Measurements from ENCODE around the gene PIK3CD.
"Not testable (repeated sequence)": the region's sequence is repeated elsewhere in the genome, so short reads cannot be mapped to it uniquely, and the experiment has no call there.

The PIK3CD gene

DNA sequence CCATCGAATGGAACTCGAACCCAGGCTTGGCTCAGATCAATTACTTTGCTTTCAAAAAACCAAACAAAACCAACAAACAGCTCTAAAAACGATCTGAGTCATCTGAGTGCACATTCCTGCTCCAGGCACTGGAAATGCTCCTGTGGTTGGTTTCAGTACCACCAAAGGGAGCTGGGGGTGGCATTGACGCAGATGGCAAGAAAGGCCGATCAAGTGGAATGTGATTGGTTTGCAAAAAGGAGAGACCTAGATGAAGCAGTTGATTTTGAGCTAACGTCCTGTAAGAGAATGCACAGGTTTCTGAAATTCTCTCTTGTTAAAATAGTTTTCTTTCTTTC, 39.5 kb downstream of the PIK3CD start:
- no peak for DNase-seq

DNA sequence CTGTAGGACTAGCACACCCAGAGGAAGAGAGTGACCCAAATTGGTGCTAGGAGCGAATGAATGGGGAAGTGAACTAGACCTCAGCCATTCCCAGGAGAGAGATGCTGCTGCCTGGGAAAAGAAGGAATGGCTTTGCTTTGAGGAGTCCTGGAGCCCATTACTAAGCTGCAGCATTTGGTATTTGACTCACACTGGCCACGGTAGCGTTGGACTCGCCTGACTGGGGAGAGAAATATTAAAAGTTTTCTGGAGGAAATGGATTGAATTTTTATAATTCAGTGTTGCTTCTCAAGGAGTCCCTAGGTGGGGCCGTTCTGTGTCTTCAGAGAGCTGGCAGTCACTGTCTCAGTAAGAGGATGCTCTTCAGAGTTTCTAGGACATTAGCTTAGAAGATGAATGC, 40.2 kb downstream of the PIK3CD start:
- no peak for DNase-seq

DNA sequence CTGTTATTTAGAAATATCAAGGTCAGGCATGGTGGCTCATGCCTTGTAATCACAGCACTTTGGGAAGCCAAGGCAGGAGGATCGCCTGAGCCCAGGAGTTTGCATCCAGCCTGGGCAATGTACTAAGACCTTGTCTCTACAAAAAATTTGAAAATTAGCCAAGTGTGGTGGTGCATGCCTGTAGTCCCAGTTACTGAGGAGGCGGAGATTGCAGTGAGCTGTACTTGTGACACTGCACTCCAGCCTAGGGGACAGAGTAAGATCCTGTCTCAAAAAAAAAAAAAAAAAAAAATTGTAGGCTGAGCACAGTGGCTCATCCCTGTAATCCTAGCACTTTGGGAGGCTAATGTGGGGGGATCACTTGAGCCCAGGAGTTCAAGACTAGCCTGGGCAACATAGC, 45.3 kb downstream of the PIK3CD start:
- no peak for DNase-seq

DNA sequence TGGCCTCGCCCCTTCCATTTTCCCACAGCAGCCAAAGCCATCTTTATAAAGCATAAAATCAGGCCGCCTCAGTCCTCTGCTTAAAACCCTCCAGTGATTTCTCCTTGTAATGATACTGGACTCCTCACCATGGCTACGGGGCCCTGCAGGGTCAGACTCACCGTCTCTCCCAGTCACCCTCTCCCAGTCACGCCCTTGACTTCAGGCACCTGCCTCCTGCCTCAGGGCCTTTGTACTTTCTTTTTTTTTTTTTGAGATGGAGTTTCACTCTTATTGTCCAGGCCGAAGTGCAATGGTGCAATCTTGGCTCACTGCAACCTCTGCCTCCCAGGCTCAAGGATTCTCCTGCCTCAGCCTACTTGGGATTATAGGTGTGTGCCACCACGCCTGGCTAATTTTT, 47.8 kb downstream of the PIK3CD start:
- no peak for DNase-seq

DNA sequence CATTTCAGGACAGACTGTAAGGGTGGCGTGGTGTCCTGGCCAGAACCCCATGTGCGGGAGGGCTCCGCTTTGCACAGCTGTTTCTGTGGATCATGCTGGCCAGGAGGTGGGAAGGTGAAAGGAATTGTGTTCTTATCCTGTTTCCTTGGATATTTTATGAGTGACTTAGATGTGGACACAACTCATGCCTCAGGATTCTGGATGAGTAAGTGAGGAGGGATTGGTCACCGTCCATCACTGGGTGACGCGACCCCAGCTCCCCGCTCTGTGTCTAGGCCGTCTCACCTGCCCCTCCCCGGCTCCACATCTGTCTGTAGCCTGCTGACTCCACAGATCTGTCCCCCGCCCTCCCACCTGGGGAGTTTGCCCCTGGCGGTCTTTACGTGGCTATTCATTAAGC, 48.8 kb downstream of the PIK3CD start:
- peak; percentile 92 for DNase-seq

DNA sequence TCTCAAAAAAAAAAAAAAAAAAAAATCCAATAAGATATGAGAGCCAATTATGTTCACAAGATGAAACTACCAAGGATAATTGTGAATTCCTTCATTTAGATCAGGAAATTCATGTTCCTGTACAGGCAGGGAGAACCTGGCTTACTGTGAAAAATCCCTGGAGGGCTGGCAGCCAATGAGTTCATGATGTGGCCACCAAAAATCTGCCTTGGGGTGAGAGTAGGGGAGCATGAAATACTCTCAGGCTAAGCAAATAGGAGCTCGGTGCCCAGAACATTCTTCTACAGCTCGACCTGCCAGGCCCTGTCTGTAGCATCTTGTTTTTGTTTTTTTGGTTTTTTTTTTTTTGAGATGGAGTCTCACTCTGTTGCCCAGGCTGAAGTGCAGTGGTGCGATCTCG, 50.1 kb downstream of the PIK3CD start:
- DNase-seq = no peak

DNA sequence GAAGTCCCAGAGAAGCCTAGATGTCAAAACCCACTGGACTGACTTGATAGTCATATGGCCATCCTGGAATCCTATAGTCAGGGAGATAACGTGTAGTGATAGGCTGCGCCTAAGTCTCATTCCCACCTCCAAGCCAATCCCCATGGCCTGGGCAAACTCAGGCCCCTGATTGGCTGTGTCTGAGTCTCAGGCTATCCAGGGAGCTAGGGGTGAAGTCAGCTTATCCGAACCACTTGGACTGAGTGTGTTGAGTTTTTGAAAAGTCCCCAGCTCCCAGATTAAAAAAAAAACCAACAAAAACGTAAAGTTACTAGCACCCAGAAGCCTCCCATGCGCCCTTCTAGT, 51.6 kb downstream of the PIK3CD start:
- DNase-seq = no peak

DNA sequence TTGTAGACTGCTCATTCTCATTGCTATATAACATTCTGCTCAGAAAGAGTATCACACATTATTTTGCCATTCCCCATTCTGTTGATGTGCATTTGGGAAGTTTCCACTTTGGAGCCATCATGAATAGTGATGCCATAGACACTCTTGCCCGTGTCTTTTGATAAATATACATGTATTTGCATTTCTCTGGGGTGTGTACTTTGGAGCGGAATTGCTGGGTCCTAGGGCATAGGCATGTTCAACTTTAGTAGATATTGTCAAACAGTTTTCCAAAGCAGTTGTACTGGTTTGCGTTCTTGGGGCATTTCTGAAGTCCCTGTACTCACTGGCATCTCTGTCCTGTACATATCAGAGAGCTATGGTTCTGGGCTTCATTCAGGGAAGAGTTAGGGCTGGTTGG, 52.1 kb downstream of the PIK3CD start:
- DNase-seq = no peak

DNA sequence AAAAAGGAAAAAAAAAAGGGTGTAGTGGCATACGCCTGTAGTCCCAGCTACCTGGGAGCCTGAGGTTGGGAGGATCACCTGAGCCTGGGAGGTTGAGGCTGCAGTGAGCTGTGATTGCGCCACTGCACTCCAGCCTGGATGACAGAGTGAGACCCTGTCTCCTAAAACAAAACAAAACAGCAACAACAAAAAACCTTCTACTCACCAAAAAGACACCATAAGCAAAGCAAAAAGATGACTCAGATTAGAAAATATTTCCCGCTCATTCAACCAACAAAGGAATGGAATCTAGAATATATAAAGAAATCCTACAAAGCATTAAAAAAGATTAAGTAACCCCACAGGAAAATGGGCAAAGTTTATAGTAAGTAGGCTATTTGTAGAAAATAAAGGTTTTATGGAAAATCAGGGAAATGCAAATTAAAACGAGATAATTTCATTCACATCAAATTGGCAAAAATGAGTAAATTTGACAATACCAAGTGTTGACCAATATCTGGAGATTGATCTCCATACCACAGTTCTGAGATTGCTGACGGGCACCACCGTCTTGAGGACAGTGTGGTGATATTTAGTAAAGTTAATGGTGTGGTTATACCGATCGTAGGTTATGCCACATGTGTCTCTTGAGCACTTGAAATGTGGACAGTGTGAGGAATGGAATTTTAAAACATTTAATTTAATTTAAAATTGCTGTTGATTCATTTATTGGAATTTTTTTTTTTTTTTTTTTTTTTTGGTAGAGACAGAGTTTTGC, 54.0 kb downstream of the PIK3CD start:
- peak; percentile 43 for DNase-seq

DNA sequence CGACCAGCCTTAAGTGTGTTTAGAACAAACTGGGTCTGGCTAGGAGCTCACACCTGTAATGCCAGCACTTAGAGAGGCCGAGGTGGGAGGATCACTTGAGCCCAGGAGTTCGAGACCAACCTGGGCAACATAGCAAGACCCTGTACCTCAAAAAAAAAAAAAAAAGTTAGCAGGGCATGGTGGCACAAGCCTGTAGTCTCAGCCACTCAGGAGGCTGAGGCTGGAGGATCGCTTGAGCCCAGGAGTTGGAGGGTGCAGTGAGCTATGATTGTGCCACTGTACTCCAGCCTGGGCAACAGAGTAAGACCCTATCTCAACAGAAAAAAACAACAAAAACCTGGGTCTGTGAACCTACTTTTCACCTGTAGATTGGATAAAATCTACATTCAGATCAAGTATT, 54.6 kb downstream of the PIK3CD start:
- DNase-seq = no peak

DNA sequence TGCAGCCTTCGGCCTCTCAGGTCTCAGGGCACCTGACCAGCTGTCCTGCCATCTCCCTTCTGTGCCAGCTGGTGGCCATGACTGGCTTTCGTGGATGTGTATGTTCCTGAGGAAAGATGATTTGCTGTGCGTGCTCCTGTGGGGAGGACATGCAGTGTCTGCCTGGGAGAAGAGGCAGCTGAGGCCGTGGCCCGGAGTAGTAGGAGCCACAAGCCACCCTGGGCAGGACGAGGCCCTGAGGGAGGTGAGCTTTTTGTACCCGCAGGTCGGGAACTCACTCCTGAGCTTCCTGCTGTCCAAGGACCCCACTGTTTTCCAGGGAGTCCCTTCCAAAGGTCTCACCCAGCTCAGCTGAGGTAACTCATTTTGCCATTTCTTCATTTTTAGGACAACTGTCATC, 58.5 kb downstream of the PIK3CD start:
- DNase-seq = no peak

DNA sequence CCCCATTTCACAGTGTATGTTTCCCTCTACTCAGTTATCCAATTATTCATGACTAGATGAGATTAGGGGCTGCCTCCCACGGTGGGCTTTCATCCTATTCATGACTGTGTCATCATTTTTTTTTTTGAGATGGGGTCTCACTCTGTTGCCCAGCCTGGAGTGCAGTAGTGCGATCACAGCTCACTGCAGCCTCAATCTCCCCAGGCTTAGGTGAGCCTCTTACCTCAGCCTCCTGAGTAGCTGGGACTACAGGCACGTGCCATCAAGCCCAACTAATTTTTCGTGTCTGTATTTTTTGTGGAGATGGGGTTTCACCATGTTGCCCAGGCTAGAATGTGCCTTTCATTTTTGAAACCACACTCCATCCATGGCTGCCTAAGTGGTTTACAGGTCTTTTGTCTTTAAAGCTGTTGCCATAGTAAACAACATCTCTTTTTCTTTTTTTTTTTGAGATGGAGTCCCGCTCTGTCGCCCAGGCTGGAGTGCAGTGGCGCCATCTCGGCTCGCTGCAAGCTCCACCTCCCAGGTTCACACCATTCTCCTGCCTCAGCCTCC, 60.0 kb downstream of the PIK3CD start:
- no peak for DNase-seq

DNA sequence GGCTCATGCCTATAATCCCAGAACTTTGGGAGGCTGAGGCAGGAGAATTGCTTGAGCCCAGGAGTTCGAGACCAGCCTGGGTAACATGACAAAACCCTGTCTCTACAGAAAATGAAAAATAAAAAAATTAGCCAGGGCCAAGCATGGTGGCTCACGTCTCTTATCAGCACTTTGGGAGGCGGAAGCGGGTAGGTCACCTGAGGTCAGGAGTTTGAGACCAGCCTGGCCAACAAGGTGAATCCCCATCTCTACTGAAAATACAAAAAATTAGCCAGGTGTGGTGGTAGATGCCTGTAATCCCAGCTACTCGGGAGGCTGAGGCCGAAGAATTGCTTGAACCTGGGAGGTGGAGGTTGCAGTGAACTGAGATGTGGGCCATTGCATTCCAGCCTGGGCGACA, 61.2 kb downstream of the PIK3CD start:
- DNase-seq = not testable (repeated sequence)

DNA sequence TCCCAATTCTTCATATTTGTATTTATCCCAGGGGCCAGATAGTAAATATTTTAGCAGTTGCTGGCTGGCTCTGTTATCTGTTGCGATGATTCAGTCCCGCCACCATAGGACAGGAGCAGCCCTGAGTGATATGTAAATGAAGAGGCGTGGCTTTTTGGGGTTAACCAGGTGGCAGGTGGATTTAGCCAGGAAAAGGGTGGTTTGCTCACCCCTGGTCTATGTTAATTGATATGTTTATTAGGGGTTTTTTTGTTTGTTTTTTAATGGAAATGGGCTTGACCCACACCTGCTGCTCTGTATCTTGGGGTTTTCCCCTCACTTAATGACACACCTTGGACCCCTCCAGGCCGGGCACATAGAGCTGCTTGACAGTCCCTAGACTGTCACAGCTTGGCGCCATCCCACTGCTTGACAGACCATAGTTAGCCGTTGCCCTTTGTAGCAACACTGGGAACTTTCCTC, 62.8 kb downstream of the PIK3CD start:
- no peak for DNase-seq

DNA sequence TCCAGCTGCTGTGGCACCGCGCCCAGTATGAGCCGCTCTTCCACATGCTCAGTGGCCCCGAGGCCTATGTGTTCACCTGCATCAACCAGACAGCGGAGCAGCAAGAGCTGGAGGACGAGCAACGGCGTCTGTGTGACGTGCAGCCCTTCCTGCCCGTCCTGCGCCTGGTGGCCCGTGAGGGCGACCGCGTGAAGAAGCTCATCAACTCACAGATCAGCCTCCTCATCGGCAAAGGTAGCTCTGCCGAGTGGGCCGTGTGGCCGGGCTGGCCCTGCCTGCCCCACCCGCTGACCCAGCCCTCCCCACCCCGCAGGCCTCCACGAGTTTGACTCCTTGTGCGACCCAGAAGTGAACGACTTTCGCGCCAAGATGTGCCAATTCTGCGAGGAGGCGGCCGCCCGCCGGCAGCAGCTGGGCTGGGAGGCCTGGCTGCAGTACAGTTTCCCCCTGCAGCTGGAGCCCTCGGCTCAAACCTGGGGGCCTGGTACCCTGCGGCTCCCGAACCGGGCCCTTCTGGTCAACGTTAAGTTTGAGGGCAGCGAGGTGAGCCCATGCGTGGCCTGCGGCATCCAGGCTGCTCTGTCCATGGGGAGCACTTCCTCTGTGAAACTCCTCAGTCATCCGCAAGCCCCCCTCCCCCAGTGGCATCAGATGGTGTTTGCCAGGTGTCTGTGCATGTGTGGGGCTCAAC, 64.2 kb downstream of the PIK3CD start:
- no peak for DNase-seq

DNA sequence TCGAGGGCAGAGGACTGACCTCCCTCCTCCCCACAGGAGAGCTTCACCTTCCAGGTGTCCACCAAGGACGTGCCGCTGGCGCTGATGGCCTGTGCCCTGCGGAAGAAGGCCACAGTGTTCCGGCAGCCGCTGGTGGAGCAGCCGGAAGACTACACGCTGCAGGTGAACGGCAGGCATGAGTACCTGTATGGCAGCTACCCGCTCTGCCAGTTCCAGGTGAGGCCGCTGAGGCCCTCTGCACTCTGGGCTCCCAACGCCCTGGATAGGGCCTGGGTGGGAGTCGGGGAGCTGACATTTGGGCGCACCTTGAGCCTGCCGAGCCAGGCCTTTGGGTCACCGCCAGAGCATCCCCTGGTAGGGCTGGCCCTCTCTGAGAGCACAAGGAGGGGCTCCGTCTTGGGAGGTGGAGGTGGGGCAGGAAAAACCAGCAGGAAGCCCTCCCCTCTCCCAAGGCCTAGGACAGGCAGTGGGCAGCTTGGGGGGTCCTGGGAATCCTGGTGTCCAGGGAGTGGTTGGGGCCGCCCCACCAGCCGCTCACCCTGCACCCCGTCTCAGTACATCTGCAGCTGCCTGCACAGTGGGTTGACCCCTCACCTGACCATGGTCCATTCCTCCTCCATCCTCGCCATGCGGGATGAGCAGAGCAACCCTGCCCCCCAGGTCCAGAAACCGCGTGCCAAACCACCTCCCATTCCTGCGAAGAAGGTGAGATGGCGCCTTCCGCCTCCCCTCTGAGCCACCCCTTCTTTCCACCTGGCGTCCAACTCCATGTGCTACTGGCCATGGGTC, 65.1 kb downstream of the PIK3CD start:
- DNase-seq = no peak

DNA sequence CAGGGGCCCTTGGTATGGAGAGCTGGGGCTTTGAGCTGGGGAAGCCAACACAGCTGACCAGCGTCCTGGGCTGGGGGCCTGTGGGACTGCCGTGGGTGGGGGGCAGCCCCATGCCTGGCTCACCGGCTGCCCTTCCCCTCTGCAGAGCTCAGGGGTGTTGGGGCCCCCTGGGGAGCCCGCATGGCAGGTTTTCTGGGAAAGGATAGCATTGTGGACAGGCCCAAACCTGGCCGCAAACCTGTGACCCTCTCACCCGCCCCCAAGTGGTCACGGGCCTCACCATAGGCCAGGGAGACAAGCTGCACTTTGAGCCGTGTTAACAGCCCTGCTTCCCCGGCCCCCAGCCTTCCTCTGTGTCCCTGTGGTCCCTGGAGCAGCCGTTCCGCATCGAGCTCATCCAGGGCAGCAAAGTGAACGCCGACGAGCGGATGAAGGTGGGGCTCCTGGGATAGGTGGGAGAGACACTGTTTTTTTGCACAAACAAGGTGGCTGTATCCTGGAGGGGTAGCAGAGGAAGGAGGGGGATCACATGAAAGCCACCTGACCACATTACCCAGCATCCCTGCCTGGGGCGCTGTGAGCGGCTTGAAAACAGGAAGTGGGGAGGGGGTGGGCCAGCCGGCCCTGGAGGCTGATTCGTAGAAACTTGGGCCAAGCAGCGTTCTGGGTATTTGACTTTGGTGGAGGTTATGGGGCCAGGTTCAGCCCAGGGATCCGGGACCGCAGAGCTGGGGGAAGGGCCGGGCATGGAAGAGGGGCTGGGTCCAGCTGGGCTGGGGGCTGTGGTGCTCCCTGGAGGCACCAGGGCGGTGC, 65.9 kb downstream of the PIK3CD start:
- DNase-seq = no peak

DNA sequence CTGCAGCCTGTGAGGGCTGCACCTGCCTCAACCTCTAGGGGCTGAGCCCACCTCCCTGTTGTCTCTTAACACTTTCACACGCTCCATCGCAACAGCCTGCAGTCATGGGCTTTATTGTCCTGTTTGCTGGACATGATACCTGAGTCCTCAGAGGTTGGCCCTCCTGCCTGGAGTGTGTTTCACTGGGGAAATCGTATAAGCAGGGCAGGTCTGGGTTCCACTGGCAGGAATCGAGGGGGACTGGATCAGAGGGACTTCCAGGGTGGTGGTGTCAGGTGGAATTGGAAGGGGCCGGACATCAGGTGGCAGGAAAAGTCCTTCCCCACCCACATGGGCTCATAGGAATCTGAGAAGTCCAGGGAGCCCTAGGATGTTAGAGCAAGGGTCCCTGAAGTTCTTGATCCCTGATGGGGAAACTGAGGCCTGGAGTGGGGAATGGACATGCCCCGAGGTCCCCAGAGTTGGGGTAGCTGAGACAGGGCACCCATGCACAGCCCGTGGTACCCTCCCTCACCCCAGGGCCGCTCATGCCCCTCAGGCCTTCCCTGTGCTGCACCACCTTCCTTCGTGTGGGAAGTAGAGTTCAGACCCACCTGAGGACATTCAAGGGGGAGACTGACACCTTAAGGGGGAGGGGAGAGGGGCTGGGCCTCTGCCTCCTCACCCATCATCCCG, 66.6 kb downstream of the PIK3CD start:
- DNase-seq = no peak

DNA sequence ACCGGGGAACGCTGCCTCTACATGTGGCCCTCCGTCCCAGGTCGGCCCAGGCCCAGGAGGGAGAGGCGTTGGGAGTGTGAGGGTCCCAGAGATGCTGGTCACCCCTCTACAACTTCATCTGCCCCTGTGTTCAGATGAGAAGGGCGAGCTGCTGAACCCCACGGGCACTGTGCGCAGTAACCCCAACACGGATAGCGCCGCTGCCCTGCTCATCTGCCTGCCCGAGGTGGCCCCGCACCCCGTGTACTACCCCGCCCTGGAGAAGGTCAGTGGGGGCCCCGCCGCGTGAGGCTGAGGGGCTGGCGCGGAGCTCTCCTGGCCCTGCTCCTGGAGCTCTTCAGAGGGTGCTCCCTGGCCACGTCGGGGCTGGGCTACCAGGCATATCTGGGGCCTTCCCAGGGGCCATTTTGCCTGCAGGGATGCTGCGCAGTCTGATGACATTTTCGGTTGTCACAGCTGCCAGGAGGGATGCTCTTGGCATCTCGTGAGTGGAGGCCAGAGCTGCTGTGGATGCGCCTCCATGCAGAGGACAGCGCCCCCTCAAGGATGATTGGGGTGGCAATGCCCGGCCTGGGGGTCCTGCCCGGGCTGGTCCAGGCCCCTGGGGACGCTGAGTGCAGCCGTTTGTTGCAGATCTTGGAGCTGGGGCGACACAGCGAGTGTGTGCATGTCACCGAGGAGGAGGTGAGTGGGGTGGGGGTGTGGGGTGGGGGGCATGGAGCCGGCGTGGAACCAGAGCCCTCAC, 68.6 kb downstream of the PIK3CD start:
- DNase-seq = no peak

DNA sequence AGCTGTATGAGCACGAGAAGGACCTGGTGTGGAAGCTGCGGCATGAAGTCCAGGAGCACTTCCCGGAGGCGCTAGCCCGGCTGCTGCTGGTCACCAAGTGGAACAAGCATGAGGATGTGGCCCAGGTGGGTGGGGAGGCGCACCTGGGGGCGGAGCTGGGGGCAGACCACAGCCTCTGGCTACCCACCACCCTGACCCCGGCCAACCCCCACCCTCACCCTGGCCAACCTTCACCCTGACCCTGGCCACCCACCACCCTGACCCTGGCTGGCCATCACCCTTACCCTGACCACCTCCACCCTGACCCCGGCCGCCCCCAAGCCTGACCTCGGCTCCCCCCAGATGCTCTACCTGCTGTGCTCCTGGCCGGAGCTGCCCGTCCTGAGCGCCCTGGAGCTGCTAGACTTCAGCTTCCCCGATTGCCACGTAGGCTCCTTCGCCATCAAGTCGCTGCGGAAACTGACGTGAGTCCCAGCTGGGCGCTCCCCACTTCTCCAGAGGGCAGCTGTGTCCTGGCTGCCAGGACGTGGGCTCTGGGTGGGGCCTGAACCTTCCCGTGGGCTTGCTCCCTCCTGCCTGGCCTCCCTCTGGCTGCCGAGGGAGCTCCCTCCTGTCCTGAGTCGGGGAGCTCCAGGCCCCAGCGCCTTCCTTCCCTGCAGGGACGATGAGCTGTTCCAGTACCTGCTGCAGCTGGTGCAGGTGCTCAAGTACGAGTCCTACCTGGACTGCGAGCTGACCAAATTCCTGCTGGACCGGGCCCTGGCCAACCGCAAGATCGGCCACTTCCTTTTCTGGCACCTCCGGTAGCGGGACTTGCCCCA, 69.5 kb downstream of the PIK3CD start:
- DNase-seq = no peak
